ENCODE data around the gene MTM1. TPM values are rescaled to one million over a fixed set of nuclear protein-coding genes. Genes with fewer than 3 reads are reported as not detected.
A peak's percentile ranks its signal among the peaks of the same experiment; 100 is the strongest.

MTM1 gene
- total RNA-seq, 1 donor, result 13.4 TPM

GRCh38 chrX:150649096-150649870, 80.9 kb downstream of the MTM1 start:
- no peak overlapping the region for H3K4me3 ChIP-seq (ENCODE audit: low read depth, low read length)
- no peak for TF ChIP-seq CTCF (IDR thresholded peaks at IDR 0.05; ENCODE audit: insufficient read depth, low read depth, low read length)
- peak; percentile 52 for DNase-seq (ENCODE audit: low read depth)

- H3K4me3 ChIP-seq (ENCODE audit: low read depth, low read length), result no peak overlapping the region
- no peak for DNase-seq (ENCODE audit: low read depth)
- no peak for TF ChIP-seq CTCF (IDR thresholded peaks at IDR 0.05; ENCODE audit: insufficient read depth, low read depth, low read length)
These were observed 83.5 kb downstream of the MTM1 start for GRCh38 chrX:150651906-150652305.

GRCh38 chrX:150655788-150656187, 87.4 kb downstream of the MTM1 start:
- H3K4me3 ChIP-seq (ENCODE audit: low read depth, low read length), result no peak overlapping the region
- DNase-seq (ENCODE audit: low read depth), result no peak
- TF ChIP-seq CTCF (IDR thresholded peaks at IDR 0.05; ENCODE audit: insufficient read depth, low read depth, low read length), result no peak

GRCh38 chrX:150663073-150663472, 94.7 kb downstream of the MTM1 start:
- no peak for DNase-seq (ENCODE audit: low read depth)
- no peak for TF ChIP-seq CTCF (IDR thresholded peaks at IDR 0.05; ENCODE audit: insufficient read depth, low read depth, low read length)

GRCh38 chrX:150664290-150664689, 95.9 kb downstream of the MTM1 start:
- no peak for DNase-seq (ENCODE audit: low read depth)
- no peak for TF ChIP-seq CTCF (IDR thresholded peaks at IDR 0.05; ENCODE audit: insufficient read depth, low read depth, low read length)
- no peak overlapping the region for H3K4me3 ChIP-seq (ENCODE audit: low read depth, low read length)

More at GRCh38 chrX:150663073-150663472, 94.7 kb downstream of the MTM1 start:
- no peak overlapping the region for H3K4me3 ChIP-seq (ENCODE audit: low read depth, low read length)

- DNase-seq (ENCODE audit: low read depth), result no peak
- no peak overlapping the region for H3K4me3 ChIP-seq (ENCODE audit: low read depth, low read length)
- no peak for TF ChIP-seq CTCF (IDR thresholded peaks at IDR 0.05; ENCODE audit: insufficient read depth, low read depth, low read length)
These were observed 107.8 kb downstream of the MTM1 start for GRCh38 chrX:150676221-150676620.

GRCh38 chrX:150680974-150681373, 112.6 kb downstream of the MTM1 start:
- TF ChIP-seq CTCF (IDR thresholded peaks at IDR 0.05; ENCODE audit: insufficient read depth, low read depth, low read length), result peak; percentile 47
- peak; percentile 28 for DNase-seq (ENCODE audit: low read depth)
- no peak overlapping the region for H3K4me3 ChIP-seq (ENCODE audit: low read depth, low read length)

Measured in fibroblast of villous mesenchyme (primary cell).